Measurements from ENCODE around the gene CDC27. TPM values are rescaled to one million over a fixed set of nuclear protein-coding genes. Genes with fewer than 3 reads are reported as not detected.

The CDC27 gene
- total RNA-seq, 2 donors from 2014 or later: 66.0 to 69.2 TPM

DNA sequence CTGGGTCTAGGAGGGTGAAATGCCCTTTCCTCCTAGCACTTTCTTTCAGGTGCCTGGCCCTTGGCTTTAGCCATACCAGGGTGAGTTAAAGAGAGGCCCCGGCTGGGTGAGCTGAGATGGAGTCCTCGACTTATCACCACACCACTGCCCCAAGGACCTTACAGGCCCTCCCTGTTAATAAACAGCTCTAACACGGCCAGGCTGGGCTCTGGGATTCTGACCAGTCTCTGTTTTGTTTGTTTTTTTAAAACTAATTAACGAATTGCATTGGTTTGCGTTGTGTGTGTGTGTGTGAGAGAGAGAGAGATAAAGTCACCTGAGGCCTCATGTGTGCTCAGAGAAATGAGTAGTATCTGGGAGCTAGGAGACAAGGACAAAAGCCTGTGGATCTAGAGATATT, 34.4 kb upstream of the CDC27 start:
- Histone ChIP-seq H3K9me3 (no peaks in the 10 kb centered on the region), H3K4me1 (ENCODE audit: control insufficient read depth in 1 of 2, low read depth in 2 of 2) (peaks cover 33 to 45% of the 10 kb centered on the region in 2 donors), H3K36me3 (no peaks in the 10 kb centered on the region), H3K27me3 (replicated peaks; ENCODE audit: insufficient read depth) (no peaks in the 10 kb centered on the region), H3K4me3 (no peak overlapping the region), H3K27ac (peak overlapping the region; percentile 91 to 98)
- DNase-seq (ENCODE audit: low spot score) (no peak), ATAC-seq (ENCODE audit: insufficient number of reproducible peaks, low FRiP score, low read depth) (no peak)
- TF ChIP-seq, protein P1, sequence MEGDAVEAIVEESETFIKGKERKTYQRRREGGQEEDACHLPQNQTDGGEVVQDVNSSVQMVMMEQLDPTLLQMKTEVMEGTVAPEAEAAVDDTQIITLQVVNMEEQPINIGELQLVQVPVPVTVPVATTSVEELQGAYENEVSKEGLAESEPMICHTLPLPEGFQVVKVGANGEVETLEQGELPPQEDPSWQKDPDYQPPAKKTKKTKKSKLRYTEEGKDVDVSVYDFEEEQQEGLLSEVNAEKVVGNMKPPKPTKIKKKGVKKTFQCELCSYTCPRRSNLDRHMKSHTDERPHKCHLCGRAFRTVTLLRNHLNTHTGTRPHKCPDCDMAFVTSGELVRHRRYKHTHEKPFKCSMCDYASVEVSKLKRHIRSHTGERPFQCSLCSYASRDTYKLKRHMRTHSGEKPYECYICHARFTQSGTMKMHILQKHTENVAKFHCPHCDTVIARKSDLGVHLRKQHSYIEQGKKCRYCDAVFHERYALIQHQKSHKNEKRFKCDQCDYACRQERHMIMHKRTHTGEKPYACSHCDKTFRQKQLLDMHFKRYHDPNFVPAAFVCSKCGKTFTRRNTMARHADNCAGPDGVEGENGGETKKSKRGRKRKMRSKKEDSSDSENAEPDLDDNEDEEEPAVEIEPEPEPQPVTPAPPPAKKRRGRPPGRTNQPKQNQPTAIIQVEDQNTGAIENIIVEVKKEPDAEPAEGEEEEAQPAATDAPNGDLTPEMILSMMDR (IDR thresholded peaks at IDR 0.05): no peak

DNA sequence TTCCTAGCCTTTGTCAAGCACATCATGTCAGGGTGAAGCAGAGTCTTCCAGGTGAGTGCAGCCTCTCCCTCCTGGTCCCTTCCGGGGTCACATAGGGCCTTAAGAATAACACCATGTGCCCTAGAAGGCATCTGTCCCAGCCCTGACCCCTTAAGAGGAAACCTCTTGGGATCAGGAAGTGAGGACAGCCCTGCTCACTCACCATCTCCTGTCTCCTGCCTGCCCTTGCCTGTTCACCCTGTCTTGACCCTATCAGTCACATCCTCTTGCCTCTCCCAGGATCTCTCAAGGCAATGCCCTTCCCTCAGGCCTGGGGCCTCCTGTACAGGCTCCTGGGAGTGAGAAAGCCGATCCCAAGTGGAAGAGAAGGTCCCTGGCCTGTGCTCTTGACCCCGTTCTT, 33.9 kb upstream of the CDC27 start:
- H3K4me3 ChIP-seq: no peak overlapping the region
- ATAC-seq (ENCODE audit: insufficient number of reproducible peaks, low FRiP score, low read depth): no peak
- no peak for DNase-seq (ENCODE audit: low spot score)
- peak overlapping the region; percentile 91 to 98 for H3K27ac ChIP-seq
- peaks cover 33 to 45% of the 10 kb centered on the region in 2 donors for H3K4me1 ChIP-seq (ENCODE audit: control insufficient read depth in 1 of 2, low read depth in 2 of 2)
- no peaks in the 10 kb centered on the region for H3K36me3 ChIP-seq
- no peaks in the 10 kb centered on the region for H3K9me3 ChIP-seq
- TF ChIP-seq, protein P1 (IDR thresholded peaks at IDR 0.05): no peak
- no peaks in the 10 kb centered on the region for H3K27me3 ChIP-seq (replicated peaks; ENCODE audit: insufficient read depth)

DNA sequence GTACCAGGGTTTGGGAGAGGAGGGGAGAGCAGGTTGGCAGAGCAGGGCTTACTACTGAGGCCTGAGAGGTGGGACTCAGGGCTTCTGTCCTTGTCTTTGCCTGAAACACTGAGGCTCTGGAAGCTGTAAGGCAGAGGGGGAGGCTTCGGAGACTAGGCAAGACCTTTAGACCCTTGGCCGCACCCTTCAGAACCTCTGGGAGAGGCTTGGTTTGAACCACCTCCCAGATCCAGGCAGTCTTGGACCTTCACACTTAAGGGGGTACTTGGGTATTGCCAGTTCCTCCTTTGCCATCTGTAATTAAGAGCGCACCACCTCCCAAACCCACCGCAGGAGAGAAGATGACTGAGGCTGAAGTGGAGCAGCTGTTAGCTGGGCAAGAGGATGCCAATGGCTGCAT, 33.0 kb upstream of the CDC27 start:
- H3K4me1 ChIP-seq (ENCODE audit: control insufficient read depth in 1 of 2, low read depth in 2 of 2): peaks cover 33 to 43% of the 10 kb centered on the region in 2 donors
- ATAC-seq (ENCODE audit: insufficient number of reproducible peaks, low FRiP score, low read depth) (no peak), DNase-seq (ENCODE audit: low spot score) (no peak)
- H3K27me3 ChIP-seq (replicated peaks; ENCODE audit: insufficient read depth): no peaks in the 10 kb centered on the region
- TF ChIP-seq, protein P1 (IDR thresholded peaks at IDR 0.05): no peak
- no peak overlapping the region for H3K4me3 ChIP-seq
- no peaks in the 10 kb centered on the region for H3K36me3 ChIP-seq
- no peak overlapping the region for H3K27ac ChIP-seq
- no peaks in the 10 kb centered on the region for H3K9me3 ChIP-seq

DNA sequence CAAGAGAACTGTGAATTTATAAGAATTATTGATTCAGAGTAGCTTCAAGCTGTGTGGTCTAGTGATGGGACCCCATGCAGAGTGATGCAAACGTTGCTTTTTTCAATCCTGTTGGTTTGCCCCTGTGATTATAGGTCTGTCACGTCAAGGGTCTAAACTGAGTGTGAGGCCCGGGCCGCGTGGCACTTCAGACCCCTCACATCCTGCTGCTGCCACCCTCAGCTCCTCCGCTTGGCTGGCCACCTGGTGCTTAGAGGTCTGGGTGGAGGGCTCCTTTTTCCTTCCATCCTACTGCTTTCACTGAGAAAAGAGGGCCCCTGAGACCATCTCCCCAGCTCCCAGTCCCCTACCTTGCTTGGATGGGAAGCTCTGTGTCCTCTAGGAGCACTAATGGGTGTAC, 32.1 kb upstream of the CDC27 start:
- ATAC-seq (ENCODE audit: insufficient number of reproducible peaks, low FRiP score, low read depth): no peak
- Histone ChIP-seq H3K9me3 (no peaks in the 10 kb centered on the region), H3K27me3 (replicated peaks; ENCODE audit: insufficient read depth) (no peaks in the 10 kb centered on the region), H3K4me3 (no peak overlapping the region), H3K36me3 (no peaks in the 10 kb centered on the region), H3K4me1 (ENCODE audit: control insufficient read depth in 1 of 2, low read depth in 2 of 2) (peaks cover 27 to 34% of the 10 kb centered on the region in 2 donors), H3K27ac (no peak overlapping the region)
- DNase-seq (ENCODE audit: low spot score): no peak
- TF ChIP-seq, protein P1 (IDR thresholded peaks at IDR 0.05): no peak

DNA sequence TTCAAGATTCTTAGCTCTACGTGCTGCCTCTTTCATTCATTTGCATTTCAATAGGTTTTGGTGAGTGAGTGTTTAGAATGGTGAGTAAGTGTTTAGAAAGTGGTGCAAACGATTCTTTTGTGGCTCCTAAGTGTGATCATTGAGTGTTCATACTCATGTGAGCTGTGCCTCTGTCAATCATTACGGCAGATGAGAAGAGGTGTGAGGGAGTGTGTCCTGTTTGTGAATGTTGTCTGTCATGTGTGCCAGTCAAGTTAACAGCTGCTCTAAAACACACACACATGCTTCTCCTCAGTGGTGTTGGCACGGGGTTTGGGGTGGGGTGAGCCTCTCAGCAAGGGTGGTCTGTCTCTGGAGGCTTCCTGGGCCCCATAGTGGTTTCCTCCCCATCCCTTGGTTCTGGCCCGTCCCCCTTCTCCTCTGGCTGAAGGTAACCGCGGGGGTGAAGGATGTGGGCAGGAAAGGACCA, 31.5 kb upstream of the CDC27 start:
- DNase-seq (ENCODE audit: low spot score) (no peak), ATAC-seq (ENCODE audit: insufficient number of reproducible peaks, low FRiP score, low read depth) (no peak)
- H3K27ac ChIP-seq: no peak overlapping the region
- no peaks in the 10 kb centered on the region for H3K9me3 ChIP-seq
- TF ChIP-seq, protein P1 (IDR thresholded peaks at IDR 0.05): no peak
- H3K36me3 ChIP-seq: no peaks in the 10 kb centered on the region
- no peaks in the 10 kb centered on the region for H3K27me3 ChIP-seq (replicated peaks; ENCODE audit: insufficient read depth)
- peaks cover 21 to 28% of the 10 kb centered on the region in 2 donors for H3K4me1 ChIP-seq (ENCODE audit: control insufficient read depth in 1 of 2, low read depth in 2 of 2)
- H3K4me3 ChIP-seq: no peak overlapping the region

Data from thoracic aorta (tissue), 2 donors.